Fibroblast of lung (primary cell): ENCODE results near the gene PTPN22.

ENCODE experiments used
- CTCF ChIP-seq, 2 donors: IDR thresholded peaks in 1 of 2; conservative IDR thresholded peaks in 1 of 2; 1 replicate in 1 of 2; 2 replicates in 1 of 2; pipeline ENCODE4 v1.5.1; 2011 to 2012; ENCODE audit warnings: low read length in 2 of 2, control low read depth in 1 of 2, inconsistent platforms in 1 of 2, low read depth in 1 of 2, mild to moderate bottlenecking in 1 of 2
- EZH2 ChIP-seq: IDR thresholded peaks from 2 replicates; pipeline ENCODE4 v1.5.1; 2012; ENCODE audit warnings: low read length, control low read depth, mild to moderate bottlenecking; ENCODE audit errors: missing control alignments

DNA sequence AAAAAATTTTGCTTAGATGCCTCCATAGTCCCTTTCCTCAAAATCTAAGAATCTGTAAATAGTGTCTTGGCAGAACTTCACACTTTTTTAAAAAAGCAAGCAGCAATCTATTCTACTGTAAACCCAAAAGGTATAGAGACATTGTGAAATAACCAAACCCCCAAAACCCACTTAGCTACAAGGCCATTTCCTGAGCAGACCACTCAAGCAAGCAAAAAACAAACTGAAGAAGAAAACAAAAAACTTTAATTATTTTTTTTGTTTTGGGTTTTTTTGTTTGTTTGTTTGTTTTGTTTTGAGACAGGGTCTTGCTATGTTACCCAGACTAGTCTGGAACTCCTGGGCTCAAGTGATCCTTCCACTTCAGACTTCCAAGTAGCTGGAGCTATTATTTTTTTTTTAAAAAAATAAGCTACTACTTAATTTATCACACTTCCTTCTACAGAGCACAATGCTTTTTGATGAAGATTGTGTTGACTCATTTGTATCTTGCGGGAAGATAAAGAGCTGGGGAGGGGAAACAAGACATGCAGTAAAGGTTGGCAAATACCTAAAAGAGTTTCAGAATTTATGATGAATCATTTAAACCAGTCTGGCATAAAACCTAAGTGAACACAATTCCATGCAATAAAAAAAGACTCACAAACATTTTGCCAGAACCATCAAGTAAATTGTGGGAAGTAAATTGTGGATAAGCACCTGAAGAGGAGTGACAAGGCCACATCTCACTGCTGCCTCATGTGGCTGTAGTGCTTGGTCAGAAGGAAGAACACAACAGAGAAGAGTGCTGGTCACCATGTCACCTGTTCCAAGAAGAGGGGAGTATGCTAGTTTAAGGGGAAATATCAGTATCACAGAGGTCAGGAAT is 2.7 kb upstream of the PTPN22 start:
- TF ChIP-seq CTCF (conservative IDR thresholded peaks at IDR 0.05 in 1 of 2, IDR thresholded peaks at IDR 0.05 in 1 of 2; ENCODE audit: low read depth in 1 of 2, low read length in 2 of 2) (no peak), EZH2 (no peak)
